DND-41 (cell line): Measurements from ENCODE around the gene KLHL6.

ENCODE experiments used
- CTCF ChIP-seq: IDR thresholded peaks from 2 replicates; pipeline ENCODE4 v1.5.1; 2012; ENCODE audit warnings: borderline replicate concordance, low read length, moderate library complexity, mild to moderate bottlenecking; ENCODE audit not compliant: poor library complexity, severe bottlenecking; ENCODE audit errors: extremely low read depth
- EZH2 ChIP-seq: IDR thresholded peaks from 3 replicates; pipeline ENCODE4 v1.6.1; 2012; ENCODE audit warnings: borderline replicate concordance, low read depth, mild to moderate bottlenecking, moderate library complexity, low read length, inconsistent platforms; ENCODE audit not compliant: severe bottlenecking

DNA sequence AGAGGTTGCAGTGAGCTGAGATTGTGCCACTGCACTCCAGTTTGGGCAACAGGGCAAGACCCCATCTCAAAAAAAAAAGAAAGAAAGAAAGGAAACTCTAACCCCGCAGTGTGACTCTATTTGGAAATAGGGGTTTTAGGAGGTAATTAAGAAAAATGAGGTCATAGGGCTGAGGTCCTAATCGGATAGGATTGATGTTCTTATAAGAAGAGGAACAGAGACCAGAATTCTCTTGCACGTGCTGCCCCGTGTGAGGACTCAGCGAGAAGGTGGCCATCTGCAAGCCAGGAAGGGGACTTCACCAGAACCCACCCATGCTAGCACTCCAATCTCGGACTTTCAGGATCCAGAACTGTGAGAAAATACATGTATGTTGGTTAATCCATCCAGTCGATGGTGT lies 25.8 kb downstream of the KLHL6 start:
- no peak for TF ChIP-seq CTCF
- TF ChIP-seq EZH2, result no peak
